Fibroblast of lung (primary cell): ENCODE results near the gene SPINT2. TPM values are rescaled to one million over a fixed set of nuclear protein-coding genes. Genes with fewer than 3 reads are reported as not detected.
"Not testable (repeated sequence)": the region's sequence is repeated elsewhere in the genome, so short reads cannot be mapped to it uniquely, and the experiment has no call there.

ENCODE experiments used
- DNase-seq, 2 donors: peaks; one replicate each; pipeline versions ENCODE4 v3.0.0 to v3.0.0-alpha.2; 2010; ENCODE audit warnings: low read depth in 2 of 2
- H2AFZ ChIP-seq: 2 replicates; pipeline ENCODE4 v1.5.1; 2012; ENCODE audit warnings: low read length, control low read depth, inconsistent platforms
- H3K27ac ChIP-seq: 2 replicates; pipeline ENCODE4 v1.5.1; 2011; ENCODE audit warnings: low read length, control low read depth; ENCODE audit not compliant: insufficient read depth
- H3K27me3 ChIP-seq: 2 replicates; pipeline ENCODE4 v1.5.1; 2011; ENCODE audit warnings: mild to moderate bottlenecking, low read length; ENCODE audit not compliant: control insufficient read depth, insufficient read depth
- H3K36me3 ChIP-seq: 2 replicates; pipeline ENCODE4 v1.5.1; 2011; ENCODE audit warnings: low read length; ENCODE audit not compliant: control insufficient read depth, insufficient read depth
- H3K4me1 ChIP-seq: 2 replicates; pipeline ENCODE4 v1.5.1; 2011; ENCODE audit warnings: low read length; ENCODE audit not compliant: control insufficient read depth, insufficient read depth; ENCODE audit errors: extremely low read depth
- H3K4me2 ChIP-seq: 2 replicates; pipeline ENCODE4 v1.5.1; 2011; ENCODE audit warnings: low read length, control low read depth; ENCODE audit not compliant: insufficient read depth; ENCODE audit errors: extremely low read depth
- H3K4me3 ChIP-seq, 4 experiments: fragments of 200-600 bp in 1 of 4; sonication (generic) in 1 of 4; replicated peaks in 1 of 4; 2 replicates each; pipeline ENCODE4 v1.5.1; 2011 to 2016; ENCODE audit warnings: low read length in 4 of 4, low read depth in 3 of 4, mild to moderate bottlenecking in 3 of 4, control low read depth in 2 of 4, inconsistent platforms in 1 of 4, mixed read lengths in 1 of 4; ENCODE audit not compliant: insufficient read depth in 1 of 4; ENCODE audit errors: control extremely low read depth in 1 of 4
- H3K79me2 ChIP-seq: 2 replicates; pipeline ENCODE4 v1.5.1; 2012; ENCODE audit warnings: mild to moderate bottlenecking, low read length, inconsistent platforms; ENCODE audit not compliant: control insufficient read depth, insufficient read depth
- H3K9ac ChIP-seq: 2 replicates; pipeline ENCODE4 v1.5.1; 2011; ENCODE audit warnings: mild to moderate bottlenecking, low read length, control low read depth; ENCODE audit not compliant: insufficient read depth
- H3K9me3 ChIP-seq: 2 replicates; pipeline ENCODE4 v1.5.1; 2012; ENCODE audit warnings: low read depth, low read length; ENCODE audit not compliant: control insufficient read depth, insufficient read depth
- H4K20me1 ChIP-seq: 2 replicates; pipeline ENCODE4 v1.5.1; 2011; ENCODE audit warnings: low read length; ENCODE audit not compliant: control insufficient read depth, insufficient read depth; ENCODE audit errors: extremely low read depth
- CTCF ChIP-seq, 2 donors: IDR thresholded peaks in 1 of 2; conservative IDR thresholded peaks in 1 of 2; 1 replicate in 1 of 2; 2 replicates in 1 of 2; pipeline ENCODE4 v1.5.1; 2011 to 2012; ENCODE audit warnings: low read length in 2 of 2, control low read depth in 1 of 2, inconsistent platforms in 1 of 2, low read depth in 1 of 2, mild to moderate bottlenecking in 1 of 2
- EZH2 ChIP-seq: IDR thresholded peaks from 2 replicates; pipeline ENCODE4 v1.5.1; 2012; ENCODE audit warnings: low read length, control low read depth, mild to moderate bottlenecking; ENCODE audit errors: missing control alignments
- polyA plus RNA-seq, 2 donors: library from polyadenylated mRNA; depleted of rRNA in 1 of 2; stranded (reverse) in 1 of 2; unstranded in 1 of 2; fragments of >200 nt; gene quantifications; 2 replicates each; pipeline ENCODE4 v1.2.1, GENCODE V29; 2011 to 2012; ENCODE audit warnings: missing spikeins in 1 of 2
- total RNA-seq: library from RNA; depleted of rRNA; stranded (reverse); fragments of >200 nt; gene quantifications from 2 replicates; pipeline ENCODE4 v1.2.1, GENCODE V29; 2014

SPINT2 gene
- total and polyA plus RNA-seq, 2 donors (not counting 1 experiment from before 2014, with no cell fraction given): 4.5 to 4.6 TPM

GRCh38 chr19:38223119-38223523 is 41.3 kb upstream of the SPINT2 start:
- DNase-seq: no peak

GRCh38 chr19:38223617-38224013 is 40.8 kb upstream of the SPINT2 start:
- Histone ChIP-seq H3K27ac (peak overlapping the region; percentile 27), H3K27me3 (no peaks in the 10 kb centered on the region), H4K20me1 (no peaks in the 10 kb centered on the region), H2AFZ (peak overlapping the region; percentile 8), H3K4me3 (peak overlapping the region; percentile 61 to 81 (median 70)), H3K9ac (peak overlapping the region; percentile 58), H3K9me3 (no peaks in the 10 kb centered on the region), H3K36me3 (no peaks in the 10 kb centered on the region), H3K79me2 (no peaks in the 10 kb centered on the region), H3K4me1 (no peaks in the 10 kb centered on the region), H3K4me2 (peak overlapping the region; percentile 92)
- TF ChIP-seq EZH2 (no peak), CTCF (conservative IDR thresholded peaks at IDR 0.05 in 1 of 2, IDR thresholded peaks at IDR 0.05 in 1 of 2; ENCODE audit: low read depth in 1 of 2, low read length in 2 of 2) (no peak)
- DNase-seq: no peak

More at GRCh38 chr19:38223119-38223523, 41.3 kb upstream of the SPINT2 start:
- H3K4me2 ChIP-seq: peak overlapping the region; percentile 92
- H3K4me1 ChIP-seq: no peaks in the 10 kb centered on the region
- H2AFZ ChIP-seq: no peak overlapping the region
- no peaks in the 10 kb centered on the region for H3K27me3 ChIP-seq
- H3K9me3 ChIP-seq: no peaks in the 10 kb centered on the region
- peak overlapping the region in 2 of 4 experiments; percentile 61 to 69 for H3K4me3 ChIP-seq
- H4K20me1 ChIP-seq: no peaks in the 10 kb centered on the region
- H3K79me2 ChIP-seq: no peaks in the 10 kb centered on the region
- no peaks in the 10 kb centered on the region for H3K36me3 ChIP-seq
- H3K9ac ChIP-seq: no peak overlapping the region
- no peak overlapping the region for H3K27ac ChIP-seq
- TF ChIP-seq EZH2: no peak
- no peak for TF ChIP-seq CTCF (conservative IDR thresholded peaks at IDR 0.05 in 1 of 2, IDR thresholded peaks at IDR 0.05 in 1 of 2; ENCODE audit: low read depth in 1 of 2, low read length in 2 of 2)

GRCh38 chr19:38224014-38224862 is 40.1 kb upstream of the SPINT2 start, which contains the start of gene DPF1:
TSS of gene DPF1 (minus strand) at chr19:38224222. CDS start at chr19:38224142, 80 bp downstream.
- Histone ChIP-seq H3K9ac (peak within 1 kb of the TSS; percentile 58), H3K36me3 (no peaks in the 10 kb centered on the region), H3K9me3 (no peaks in the 10 kb centered on the region), H3K79me2 (no peaks in the 10 kb centered on the region), H2AFZ (peak within 1 kb of the TSS; percentile 95), H3K4me2 (peak within 1 kb of the TSS; percentile 92), H3K27ac (peak within 1 kb of the TSS; percentile 27), H3K27me3 (no peaks in the 10 kb centered on the region), H3K4me3 (peak within 1 kb of the TSS; percentile 67 to 81 (median 70)), H3K4me1 (peaks cover 2% of the 10 kb centered on the region), H4K20me1 (no peaks in the 10 kb centered on the region)
- DNase-seq: peak; percentile 52 to 69
- TF ChIP-seq CTCF (conservative IDR thresholded peaks at IDR 0.05 in 1 of 2, IDR thresholded peaks at IDR 0.05 in 1 of 2; ENCODE audit: low read depth in 1 of 2, low read length in 2 of 2): peak in 1 of 2 donors; percentile 20
- TF ChIP-seq EZH2: no peak

- H3K4me1 ChIP-seq, H3K9ac ChIP-seq, H3K9me3 ChIP-seq, H3K27me3 ChIP-seq, DNase-seq, H3K4me3 ChIP-seq, H3K36me3 ChIP-seq, H3K27ac ChIP-seq, H2AFZ ChIP-seq, H3K79me2 ChIP-seq, H4K20me1 ChIP-seq, H3K4me2 ChIP-seq: not testable (repeated sequence)
Observed at GRCh38 chr19:38224863-38225218, 39.5 kb upstream of the SPINT2 start.
